HL-60 (cell line): ENCODE measurements around the gene TENT4B.

Source experiments
- DNase-seq, 2 experiments: peaks; one replicate each; pipeline ENCODE4 v3.0.0-alpha.2; 2010 to 2020; ENCODE audit warnings: low read depth in 1 of 2, low spot score in 1 of 2
- H3K27ac ChIP-seq: fragments of 250-450 bp; sonication (Bioruptor Pico); replicated peaks from 2 replicates; pipeline ENCODE4 v1.5.1; 2020; ENCODE audit warnings: mild to moderate bottlenecking, moderate library complexity
- H3K27me3 ChIP-seq: fragments of 250-450 bp; sonication (Bioruptor Pico); 2 replicates; pipeline ENCODE4 v1.5.1; 2021; ENCODE audit warnings: mild to moderate bottlenecking, moderate library complexity; ENCODE audit not compliant: insufficient read depth, poor library complexity, severe bottlenecking
- H3K4me3 ChIP-seq: replicated peaks from 2 replicates; pipeline ENCODE4 v1.5.1; 2011; ENCODE audit warnings: mild to moderate bottlenecking, control low read depth, low read length; ENCODE audit not compliant: insufficient read depth
- CTCF ChIP-seq: IDR thresholded peaks from one replicate; pipeline ENCODE4 v1.5.1; 2011; ENCODE audit warnings: low read length, control low read depth, inconsistent platforms; ENCODE audit not compliant: insufficient read depth
- GABPA ChIP-seq: IDR thresholded peaks from 2 replicates; pipeline ENCODE4 v1.6.1; 2012; ENCODE audit warnings: low read depth
- POLR2AphosphoS5 ChIP-seq: IDR thresholded peaks from 2 replicates; pipeline ENCODE4 v1.6.1; 2012; ENCODE audit warnings: low read depth
- SPI1 ChIP-seq: IDR thresholded peaks from 2 replicates; pipeline ENCODE4 v1.6.1; 2012; ENCODE audit warnings: low read depth, mild to moderate bottlenecking, borderline replicate concordance
- TF ChIP-seq, protein P1 (sequence below): IDR thresholded peaks from 2 replicates; pipeline ENCODE4 v1.6.1; 2012; ENCODE audit warnings: low read depth; ENCODE audit not compliant: insufficient replicate concordance

TENT4B gene

DNA sequence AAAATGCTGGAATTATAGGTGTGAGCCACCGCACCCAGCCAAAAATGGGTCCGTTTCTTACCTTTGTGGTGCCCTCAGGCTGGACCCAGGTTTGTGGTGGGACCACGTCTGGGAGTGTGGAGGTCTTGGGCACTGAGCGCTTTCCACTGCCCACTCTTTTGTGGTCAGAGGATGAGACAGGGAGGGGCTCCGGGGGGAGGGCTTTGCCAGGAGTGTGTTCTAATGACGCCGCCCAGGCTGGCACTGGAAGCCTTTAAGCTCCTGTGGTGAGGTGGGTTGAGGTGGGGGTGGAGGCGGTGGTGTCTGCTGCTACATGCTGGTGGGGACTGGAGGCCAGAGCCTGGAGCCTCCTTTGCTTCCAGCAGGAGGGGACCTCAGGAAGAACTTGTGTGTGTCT, 100.4 kb downstream of the TENT4B start:
- Histone ChIP-seq H3K4me3 (no peak overlapping the region), H3K27me3 (no peaks in the 10 kb centered on the region), H3K27ac (no peak overlapping the region)
- TF ChIP-seq POLR2AphosphoS5 (no peak), SPI1 (no peak), GABPA (no peak), CTCF (no peak)
- TF ChIP-seq, protein P1, sequence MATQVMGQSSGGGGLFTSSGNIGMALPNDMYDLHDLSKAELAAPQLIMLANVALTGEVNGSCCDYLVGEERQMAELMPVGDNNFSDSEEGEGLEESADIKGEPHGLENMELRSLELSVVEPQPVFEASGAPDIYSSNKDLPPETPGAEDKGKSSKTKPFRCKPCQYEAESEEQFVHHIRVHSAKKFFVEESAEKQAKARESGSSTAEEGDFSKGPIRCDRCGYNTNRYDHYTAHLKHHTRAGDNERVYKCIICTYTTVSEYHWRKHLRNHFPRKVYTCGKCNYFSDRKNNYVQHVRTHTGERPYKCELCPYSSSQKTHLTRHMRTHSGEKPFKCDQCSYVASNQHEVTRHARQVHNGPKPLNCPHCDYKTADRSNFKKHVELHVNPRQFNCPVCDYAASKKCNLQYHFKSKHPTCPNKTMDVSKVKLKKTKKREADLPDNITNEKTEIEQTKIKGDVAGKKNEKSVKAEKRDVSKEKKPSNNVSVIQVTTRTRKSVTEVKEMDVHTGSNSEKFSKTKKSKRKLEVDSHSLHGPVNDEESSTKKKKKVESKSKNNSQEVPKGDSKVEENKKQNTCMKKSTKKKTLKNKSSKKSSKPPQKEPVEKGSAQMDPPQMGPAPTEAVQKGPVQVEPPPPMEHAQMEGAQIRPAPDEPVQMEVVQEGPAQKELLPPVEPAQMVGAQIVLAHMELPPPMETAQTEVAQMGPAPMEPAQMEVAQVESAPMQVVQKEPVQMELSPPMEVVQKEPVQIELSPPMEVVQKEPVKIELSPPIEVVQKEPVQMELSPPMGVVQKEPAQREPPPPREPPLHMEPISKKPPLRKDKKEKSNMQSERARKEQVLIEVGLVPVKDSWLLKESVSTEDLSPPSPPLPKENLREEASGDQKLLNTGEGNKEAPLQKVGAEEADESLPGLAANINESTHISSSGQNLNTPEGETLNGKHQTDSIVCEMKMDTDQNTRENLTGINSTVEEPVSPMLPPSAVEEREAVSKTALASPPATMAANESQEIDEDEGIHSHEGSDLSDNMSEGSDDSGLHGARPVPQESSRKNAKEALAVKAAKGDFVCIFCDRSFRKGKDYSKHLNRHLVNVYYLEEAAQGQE = no peak
- DNase-seq = no peak

DNA sequence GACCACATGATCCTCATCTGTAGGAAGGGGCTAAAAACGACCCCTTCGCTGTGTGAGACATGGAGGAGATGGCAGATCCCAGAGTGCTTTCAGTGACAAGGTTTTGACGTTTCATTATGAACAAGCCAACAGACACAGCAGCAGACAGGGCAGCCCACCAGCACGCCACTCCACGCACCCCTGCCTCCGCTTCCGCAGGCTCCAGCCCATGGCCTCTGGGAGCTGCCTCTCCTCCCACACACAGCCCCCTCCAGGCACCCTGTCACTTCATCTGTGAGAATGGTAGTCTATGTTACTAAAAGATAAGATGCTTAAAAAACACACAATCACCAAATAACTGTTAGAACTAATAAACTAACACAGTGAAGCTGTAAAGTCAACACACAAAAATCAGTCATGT, 101.0 kb downstream of the TENT4B start:
- TF ChIP-seq SPI1 = no peak
- TF ChIP-seq POLR2AphosphoS5 = no peak
- Histone ChIP-seq H3K4me3 (no peak overlapping the region), H3K27ac (no peak overlapping the region), H3K27me3 (no peaks in the 10 kb centered on the region)
- DNase-seq = no peak

- Histone ChIP-seq H3K4me3 (no peak overlapping the region), H3K27ac (no peak overlapping the region), H3K27me3 (no peaks in the 10 kb centered on the region)
- DNase-seq = no peak
- no peak for TF ChIP-seq GABPA
- no peak for TF ChIP-seq POLR2AphosphoS5
- no peak for TF ChIP-seq SPI1
- TF ChIP-seq, protein P1 = no peak
- TF ChIP-seq CTCF = no peak
Observed at GRCh38 chr16:50255538-50255937, 102.4 kb downstream of the TENT4B start.

DNA sequence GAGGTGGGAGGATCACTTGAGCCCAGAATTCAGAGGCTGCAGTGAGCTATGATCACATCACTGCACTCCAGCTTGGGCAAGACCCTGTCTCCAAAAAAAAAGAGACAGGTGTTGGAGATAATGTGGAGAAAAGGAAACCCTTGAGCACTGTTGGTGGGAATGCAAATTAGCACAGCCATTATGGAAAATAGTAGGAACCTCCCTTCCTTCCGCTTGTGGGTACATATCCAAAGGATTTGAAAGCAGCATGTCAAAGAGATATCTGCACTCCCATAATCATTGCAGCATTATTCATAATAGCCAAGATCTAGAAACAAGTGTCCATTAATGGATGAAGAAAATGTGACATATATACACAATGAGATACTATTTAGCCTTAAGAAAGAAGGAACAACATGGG, 103.5 kb downstream of the TENT4B start:
- no peak overlapping the region for H3K27ac ChIP-seq
- DNase-seq = no peak
- H3K4me3 ChIP-seq = no peak overlapping the region
- no peak for TF ChIP-seq POLR2AphosphoS5
- TF ChIP-seq, protein P1 = no peak
- TF ChIP-seq GABPA = no peak
- no peak for TF ChIP-seq SPI1
- no peak for TF ChIP-seq CTCF
- H3K27me3 ChIP-seq = no peaks in the 10 kb centered on the region
